OCI-LY7 (cell line): ENCODE data around the gene IQGAP2.

Experiments used
- EZH2phosphoT487 ChIP-seq: fragments of 200-600 bp; sonication (generic); IDR thresholded peaks from 2 replicates; pipeline ENCODE4 v1.6.1; 2018; ENCODE audit warnings: low read depth, borderline replicate concordance, mild to moderate bottlenecking, mixed run types, antibody characterized with exemption, low read length, moderate library complexity, mixed read lengths
- TF ChIP-seq, protein P1 (sequence below): fragments of 200-600 bp; sonication (generic); conservative IDR thresholded peaks from 2 replicates; pipeline ENCODE4 v1.5.1; 2014; ENCODE audit warnings: mild to moderate bottlenecking, antibody characterized with exemption, low read length, moderate library complexity, mixed read lengths

- TF ChIP-seq, protein P1, sequence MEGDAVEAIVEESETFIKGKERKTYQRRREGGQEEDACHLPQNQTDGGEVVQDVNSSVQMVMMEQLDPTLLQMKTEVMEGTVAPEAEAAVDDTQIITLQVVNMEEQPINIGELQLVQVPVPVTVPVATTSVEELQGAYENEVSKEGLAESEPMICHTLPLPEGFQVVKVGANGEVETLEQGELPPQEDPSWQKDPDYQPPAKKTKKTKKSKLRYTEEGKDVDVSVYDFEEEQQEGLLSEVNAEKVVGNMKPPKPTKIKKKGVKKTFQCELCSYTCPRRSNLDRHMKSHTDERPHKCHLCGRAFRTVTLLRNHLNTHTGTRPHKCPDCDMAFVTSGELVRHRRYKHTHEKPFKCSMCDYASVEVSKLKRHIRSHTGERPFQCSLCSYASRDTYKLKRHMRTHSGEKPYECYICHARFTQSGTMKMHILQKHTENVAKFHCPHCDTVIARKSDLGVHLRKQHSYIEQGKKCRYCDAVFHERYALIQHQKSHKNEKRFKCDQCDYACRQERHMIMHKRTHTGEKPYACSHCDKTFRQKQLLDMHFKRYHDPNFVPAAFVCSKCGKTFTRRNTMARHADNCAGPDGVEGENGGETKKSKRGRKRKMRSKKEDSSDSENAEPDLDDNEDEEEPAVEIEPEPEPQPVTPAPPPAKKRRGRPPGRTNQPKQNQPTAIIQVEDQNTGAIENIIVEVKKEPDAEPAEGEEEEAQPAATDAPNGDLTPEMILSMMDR = no peak
- TF ChIP-seq EZH2phosphoT487 = no peak
Observed at GRCh38 chr5:76547242-76547890, 144.3 kb downstream of the IQGAP2 start.
